A673 (cell line): ENCODE results near the gene KATNAL1.

Experiments used
- CTCF ChIP-seq: fragments of 300-800, 200-600 bp; sonication (generic); conservative IDR thresholded peaks from 2 replicates; pipeline ENCODE4 v1.5.1; 2017; ENCODE audit warnings: low read depth, mild to moderate bottlenecking, antibody characterized with exemption, low read length, moderate library complexity, mixed read lengths
- EZH2 ChIP-seq: fragments of 200-600 bp; sonication (generic); IDR thresholded peaks from 2 replicates; pipeline ENCODE4 v1.6.1; 2017; ENCODE audit warnings: borderline replicate concordance, low read depth, mild to moderate bottlenecking, mixed read lengths, antibody characterized with exemption, low read length; ENCODE audit not compliant: poor library complexity, severe bottlenecking

- no peak for TF ChIP-seq CTCF
- TF ChIP-seq EZH2 = no peak
Measured at GRCh38 chr13:30157616-30157993, 149.7 kb downstream of the KATNAL1 start.
